Measurements from ENCODE around the gene DCP2.

Gene DCP2

GRCh38 chr5:113022661-113023060 is 46.1 kb downstream of the DCP2 start:
- no peak for DNase-seq (ENCODE audit: low read depth)

GRCh38 chr5:113024076-113024697 is 47.6 kb downstream of the DCP2 start:
- no peak for DNase-seq (ENCODE audit: low read depth)

DNA sequence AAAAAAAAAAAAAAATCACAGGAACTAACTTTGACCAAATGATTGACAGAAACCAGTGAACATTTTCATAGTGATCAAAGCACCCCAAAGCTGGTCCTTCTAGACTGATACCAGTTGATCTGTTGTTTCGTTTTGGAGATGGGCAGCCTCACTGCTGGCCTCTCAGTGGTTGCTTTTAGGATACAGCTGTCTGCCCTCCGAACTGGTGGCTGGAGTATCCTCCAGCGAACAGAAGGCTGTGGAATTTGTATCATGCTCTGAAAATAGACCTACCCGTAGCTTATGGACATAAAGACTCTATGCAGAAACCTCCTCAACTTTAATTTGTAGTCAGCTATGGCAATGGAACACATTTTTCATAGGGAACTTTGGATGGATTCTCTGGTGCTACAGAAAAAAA is 49.0 kb downstream of the DCP2 start:
- no peak for DNase-seq (ENCODE audit: low read depth)

DNA sequence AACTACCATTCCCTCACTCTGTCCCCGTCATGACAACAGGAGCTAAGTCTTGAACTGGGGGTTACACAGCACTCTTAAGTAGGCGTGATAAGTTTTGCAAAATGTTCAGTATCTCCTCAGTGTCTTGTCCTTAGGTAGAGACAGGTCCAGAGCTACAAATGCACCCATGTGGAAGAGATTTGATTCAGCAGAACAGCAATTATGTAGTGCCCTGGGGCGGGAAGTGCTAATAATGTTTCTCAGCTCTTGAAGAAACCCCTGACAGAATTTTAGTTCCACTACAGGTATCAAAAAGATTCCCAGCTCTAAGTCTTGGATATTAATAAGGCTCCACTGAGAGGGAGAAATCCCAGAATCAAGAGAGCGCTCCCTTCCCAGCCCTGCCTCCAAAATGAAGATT is 49.6 kb downstream of the DCP2 start:
- DNase-seq (ENCODE audit: low read depth), result no peak

DNA sequence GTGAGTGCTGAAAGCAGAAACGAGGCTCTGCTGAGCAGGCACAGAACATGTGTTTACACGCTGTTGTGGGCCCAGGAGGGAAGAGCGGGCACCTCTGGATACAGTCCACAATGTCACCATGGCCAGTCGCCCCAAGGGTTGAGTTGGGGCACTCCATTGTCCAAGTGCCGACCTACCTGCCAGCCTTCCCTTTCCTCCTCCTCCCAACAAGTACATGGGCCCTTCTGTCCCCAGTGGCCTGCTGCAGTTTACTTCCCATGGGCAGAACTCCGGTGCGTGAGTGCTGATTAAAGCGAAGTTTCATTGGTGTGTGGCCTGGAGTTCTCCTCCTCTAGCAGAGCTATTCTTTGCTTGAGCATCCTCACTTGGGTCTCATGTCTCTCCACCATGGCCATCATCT is 50.4 kb downstream of the DCP2 start:
- DNase-seq (ENCODE audit: low read depth), result no peak

DNA sequence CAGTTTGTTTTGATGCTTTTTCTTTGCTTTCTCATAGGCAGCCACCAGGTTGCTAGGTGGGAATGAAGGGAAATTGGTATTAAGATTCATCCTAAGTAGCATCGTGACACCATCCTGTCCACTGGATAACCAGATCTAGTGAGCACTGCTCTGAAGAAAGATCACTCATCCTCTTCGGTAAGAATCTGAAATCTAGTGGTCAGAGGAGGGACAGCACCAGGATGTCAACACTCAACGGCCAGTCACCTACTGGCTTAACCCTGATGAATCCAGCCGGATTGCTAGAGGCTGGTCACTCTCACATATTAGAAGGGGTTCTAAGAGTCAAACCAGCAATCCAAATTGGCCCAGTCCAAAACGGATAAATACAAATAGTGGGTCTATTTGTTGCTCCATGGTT is 50.8 kb downstream of the DCP2 start:
- DNase-seq (ENCODE audit: low read depth), result no peak

- no peak for DNase-seq (ENCODE audit: low read depth)
Measured at GRCh38 chr5:113029614-113030013, 53.0 kb downstream of the DCP2 start.

DNA sequence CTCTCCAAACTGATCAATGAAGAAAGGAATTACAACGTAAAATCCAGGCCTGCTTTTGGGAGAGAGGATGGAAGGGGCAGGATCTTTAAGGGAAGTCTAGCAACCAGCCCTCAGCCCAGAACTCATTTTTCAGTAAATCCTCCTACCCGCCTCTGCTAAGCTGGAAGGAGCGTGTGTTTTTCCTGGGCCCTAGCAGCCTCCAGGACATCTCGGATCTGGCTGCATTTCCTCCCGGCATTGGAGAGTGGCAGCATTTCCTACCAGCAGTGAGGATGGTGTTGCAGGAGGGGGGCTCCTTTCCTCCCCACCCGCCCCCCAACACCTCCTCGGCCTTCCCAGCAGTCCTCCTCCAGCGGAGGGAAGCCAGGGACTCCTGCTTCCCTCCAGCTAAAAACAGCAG is 54.5 kb downstream of the DCP2 start:
- DNase-seq (ENCODE audit: low read depth), result no peak

GRCh38 chr5:113031557-113031956 is 55.0 kb downstream of the DCP2 start:
- DNase-seq (ENCODE audit: low read depth), result no peak

DNA sequence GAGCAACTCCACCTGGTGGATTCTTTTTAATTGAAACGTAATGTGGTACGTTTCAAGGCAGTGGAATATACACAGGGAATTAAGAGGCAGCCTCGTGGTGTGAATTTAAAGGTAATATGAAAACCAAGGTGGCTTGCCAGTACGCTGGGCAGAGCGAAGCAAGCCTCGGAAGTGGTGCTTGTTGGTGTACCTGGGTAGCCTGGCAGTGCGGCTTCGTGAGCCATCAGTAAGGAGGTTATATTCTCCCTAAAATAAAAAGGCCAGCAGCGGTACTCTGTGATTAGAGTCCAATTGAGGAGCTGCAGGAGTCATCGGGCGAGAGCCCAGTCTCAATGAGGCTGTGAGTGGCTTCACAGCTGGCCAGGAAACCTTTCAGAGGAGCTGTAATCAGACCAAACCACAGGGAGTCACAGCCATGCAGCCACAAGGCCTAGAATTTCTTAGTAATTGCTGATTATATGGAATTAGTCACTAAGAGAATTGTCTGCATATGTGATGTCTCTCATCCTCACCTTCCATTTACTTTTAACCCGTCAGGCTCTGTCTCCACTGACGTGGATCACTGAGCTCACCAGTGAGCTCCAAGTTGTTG is 57.7 kb downstream of the DCP2 start:
- DNase-seq (ENCODE audit: low read depth), result no peak

- DNase-seq (ENCODE audit: low read depth), result no peak
Measured at GRCh38 chr5:113035096-113035495, 58.5 kb downstream of the DCP2 start.

DNA sequence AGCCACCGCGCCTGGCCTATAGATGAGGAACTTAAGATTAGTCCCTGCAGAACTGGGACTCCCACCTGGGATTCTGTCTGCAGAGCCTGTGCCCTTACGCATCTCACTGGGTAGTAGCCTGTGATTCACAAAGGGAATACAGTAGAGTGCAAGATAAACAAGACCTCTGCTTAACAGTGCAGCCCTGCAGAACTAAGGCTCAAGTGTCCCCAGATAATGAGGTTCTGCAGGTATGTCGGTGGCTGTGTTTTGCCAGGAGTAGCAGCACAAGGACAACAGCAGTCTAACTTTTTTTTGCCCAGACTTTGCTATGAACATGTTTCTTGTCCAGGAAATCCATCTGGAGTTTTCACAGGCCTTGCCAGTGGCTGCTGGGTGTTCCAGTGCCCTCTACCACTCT is 59.7 kb downstream of the DCP2 start:
- no peak for DNase-seq (ENCODE audit: low read depth)

- no peak for DNase-seq (ENCODE audit: low read depth)
Measured at GRCh38 chr5:113036826-113037225, 60.2 kb downstream of the DCP2 start.

- DNase-seq (ENCODE audit: low read depth), result no peak
Measured at GRCh38 chr5:113038136-113038535, 61.5 kb downstream of the DCP2 start.

- DNase-seq (ENCODE audit: low read depth), result no peak
Measured at GRCh38 chr5:113038714-113039113, 62.1 kb downstream of the DCP2 start.

DNA sequence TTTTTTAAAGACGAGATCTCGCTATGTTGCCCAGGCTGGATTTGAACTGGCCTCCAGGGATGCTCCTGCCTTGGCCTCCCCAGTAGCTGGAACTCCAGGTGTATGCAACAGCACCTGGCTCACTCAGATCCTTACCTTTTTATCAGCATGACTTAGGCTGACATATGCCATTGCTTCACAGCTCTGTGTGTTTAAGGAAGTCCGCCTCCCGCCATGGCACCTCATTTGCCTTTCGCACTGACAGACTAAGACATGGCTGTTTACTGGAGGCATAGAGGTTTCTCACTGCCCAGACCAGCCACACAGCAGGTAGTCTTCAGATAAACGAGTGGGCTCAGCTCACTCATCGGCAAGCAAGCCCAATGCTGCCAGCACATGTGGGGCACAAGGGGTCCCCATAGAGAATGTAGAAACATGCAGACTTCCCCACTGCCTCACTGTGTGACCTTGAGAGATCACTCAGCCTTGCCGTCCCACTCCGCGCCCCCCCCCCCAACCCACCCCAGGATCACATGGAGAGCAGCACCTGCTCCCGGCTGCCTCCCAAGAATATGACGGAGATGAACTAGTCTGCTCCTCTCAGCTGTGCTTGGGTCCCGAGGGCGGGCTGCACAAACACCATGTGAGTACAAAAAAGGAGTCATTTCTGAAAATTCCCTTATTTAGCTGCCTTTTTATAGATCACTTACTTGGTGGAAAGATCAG is 62.8 kb downstream of the DCP2 start:
- no peak for DNase-seq (ENCODE audit: low read depth)

- DNase-seq (ENCODE audit: low read depth), result no peak
Measured at GRCh38 chr5:113039934-113040285, 63.3 kb downstream of the DCP2 start.

DNA sequence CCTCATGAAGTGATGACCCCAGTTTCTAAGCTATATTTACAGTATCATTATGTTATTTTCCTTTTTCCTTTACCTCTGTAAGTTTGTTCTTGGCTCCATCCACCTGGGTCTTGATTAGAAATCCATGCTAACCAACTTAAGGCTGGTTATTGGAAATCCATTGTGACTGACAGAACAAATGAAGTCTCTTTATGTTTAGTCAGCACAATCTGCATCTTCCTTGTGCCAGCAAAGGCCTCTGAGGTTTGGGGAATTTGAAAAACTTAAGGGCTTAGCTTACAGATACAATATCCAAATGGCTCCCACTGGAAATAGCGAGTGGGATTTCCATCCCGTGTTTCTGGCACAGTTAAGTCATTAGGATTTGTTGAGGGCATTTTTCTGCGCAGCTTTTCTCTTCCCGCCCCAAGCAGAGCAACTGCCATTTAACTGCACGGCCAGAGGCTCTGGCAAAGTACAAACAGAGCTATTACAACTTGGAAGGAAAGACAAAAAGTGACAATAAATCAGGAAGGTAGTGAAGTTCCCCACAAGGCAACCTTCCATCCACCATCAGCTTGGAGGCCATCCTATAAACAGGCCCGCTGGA is 64.2 kb downstream of the DCP2 start:
- DNase-seq (ENCODE audit: low read depth), result no peak

DNA sequence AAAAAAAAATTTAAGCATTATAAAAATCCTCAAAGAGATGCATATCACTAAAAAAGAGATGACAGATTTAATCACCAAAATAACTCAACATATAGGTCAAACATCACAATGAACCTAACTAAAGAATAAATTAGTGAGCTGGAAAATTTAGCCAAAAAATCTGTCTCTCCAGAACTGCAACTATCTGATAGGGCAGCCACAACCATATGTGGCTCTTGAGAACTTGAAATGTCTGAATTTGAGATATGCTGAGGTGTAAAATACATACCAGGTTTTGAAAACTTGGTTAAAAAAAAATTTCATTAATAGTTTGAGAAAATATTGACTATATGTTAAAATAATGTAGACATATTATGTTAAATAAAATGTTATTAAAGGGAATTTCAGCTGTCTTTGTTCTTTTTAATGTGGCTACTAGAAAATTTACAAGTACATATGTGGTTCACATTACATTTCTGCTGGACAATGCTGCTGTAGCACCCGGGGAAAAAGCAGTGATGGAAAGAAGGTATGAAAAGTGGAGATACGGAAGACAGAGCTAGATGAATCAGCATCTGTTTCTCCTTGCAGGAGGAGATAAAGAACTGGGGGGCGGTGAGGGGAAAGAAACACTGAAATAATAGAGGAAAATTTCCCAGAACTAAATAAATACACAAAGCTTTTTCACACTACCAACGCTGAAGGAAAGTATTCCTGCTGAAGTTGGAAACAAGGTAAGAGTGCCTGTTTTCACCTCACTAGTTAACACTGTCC is 66.1 kb downstream of the DCP2 start:
- no peak for DNase-seq (ENCODE audit: low read depth)

GRCh38 chr5:113043491-113043931 is 66.9 kb downstream of the DCP2 start:
- peak; percentile 15 for DNase-seq (ENCODE audit: low read depth)

DNA sequence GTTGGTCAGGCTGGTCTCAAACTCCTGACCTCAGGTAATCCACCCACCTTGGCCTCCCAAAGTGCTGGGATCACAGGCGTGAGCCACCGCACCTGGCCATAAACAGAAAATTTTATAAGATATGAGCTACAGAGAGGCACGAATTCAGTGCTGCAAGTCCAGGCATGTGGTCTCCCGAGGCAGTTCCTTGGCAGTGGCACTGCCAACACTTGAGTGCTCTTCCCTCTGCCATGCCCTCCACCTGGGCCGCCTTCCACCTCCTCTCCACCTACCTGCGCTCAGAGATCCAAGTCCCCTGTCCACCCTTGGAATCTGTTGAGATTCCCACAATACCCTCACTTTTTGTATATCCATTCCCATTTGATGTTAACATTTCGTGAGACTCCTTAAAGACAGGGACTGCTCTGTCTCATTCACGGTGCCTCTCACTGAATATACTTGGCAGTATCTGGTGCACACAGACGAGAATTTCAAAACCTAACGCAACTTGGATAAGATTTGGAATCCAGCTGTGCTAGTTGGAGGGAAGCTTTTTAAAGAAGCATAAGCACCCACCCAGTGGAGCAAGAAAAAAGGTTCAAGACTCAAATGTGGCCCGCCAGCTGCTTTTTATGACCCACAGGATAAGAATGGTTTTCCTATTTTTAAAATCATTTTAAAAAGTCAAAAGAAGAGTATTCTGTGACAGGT is 68.3 kb downstream of the DCP2 start:
- no peak for DNase-seq (ENCODE audit: low read depth)

DNA sequence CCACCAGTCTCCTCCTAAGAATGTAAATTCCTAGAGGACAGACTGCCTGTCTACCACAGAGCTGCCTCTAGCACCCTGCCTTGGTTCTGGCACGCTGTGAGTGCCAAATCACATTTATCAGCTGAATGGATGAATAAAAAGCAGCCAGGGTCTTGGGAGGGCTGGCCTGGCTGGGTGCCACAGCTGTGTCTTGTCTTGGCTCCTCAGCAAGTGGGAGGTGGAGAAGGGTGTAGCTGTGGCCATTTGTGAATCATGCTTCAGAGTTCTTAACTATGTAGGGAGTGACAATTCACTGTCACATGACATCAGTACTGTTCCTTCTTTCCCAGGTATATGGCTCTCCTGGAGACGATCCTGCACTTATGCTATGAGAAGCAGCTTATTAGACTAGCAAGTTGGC is 70.6 kb downstream of the DCP2 start:
- DNase-seq (ENCODE audit: low read depth), result no peak
